IPS-18a (cell line): ENCODE measurements around the gene TUBGCP6.

ENCODE experiments used
- H3K27ac ChIP-seq: one replicate; pipeline ENCODE4 v1.5.1; 2013; ENCODE audit warnings: low read length
- H3K27me3 ChIP-seq: one replicate; pipeline ENCODE4 v1.6.1; 2013; ENCODE audit warnings: mild to moderate bottlenecking, low read length; ENCODE audit not compliant: control insufficient read depth, insufficient read depth
- H3K36me3 ChIP-seq: one replicate; pipeline ENCODE4 v1.6.1; 2013; ENCODE audit warnings: low read depth, low read length; ENCODE audit not compliant: control insufficient read depth
- H3K4me1 ChIP-seq: one replicate; pipeline ENCODE4 v1.6.1; 2013; ENCODE audit warnings: low read depth, low read length; ENCODE audit not compliant: control insufficient read depth
- H3K4me3 ChIP-seq: one replicate; pipeline ENCODE4 v1.5.1; 2013; ENCODE audit warnings: low read length
- H3K9ac ChIP-seq: one replicate; pipeline ENCODE4 v1.6.1; 2013; ENCODE audit warnings: mild to moderate bottlenecking, low read length, moderate library complexity
- H3K9me3 ChIP-seq: one replicate; pipeline ENCODE4 v1.6.1; 2013; ENCODE audit warnings: low read depth, low read length; ENCODE audit not compliant: control insufficient read depth

TUBGCP6 gene

DNA sequence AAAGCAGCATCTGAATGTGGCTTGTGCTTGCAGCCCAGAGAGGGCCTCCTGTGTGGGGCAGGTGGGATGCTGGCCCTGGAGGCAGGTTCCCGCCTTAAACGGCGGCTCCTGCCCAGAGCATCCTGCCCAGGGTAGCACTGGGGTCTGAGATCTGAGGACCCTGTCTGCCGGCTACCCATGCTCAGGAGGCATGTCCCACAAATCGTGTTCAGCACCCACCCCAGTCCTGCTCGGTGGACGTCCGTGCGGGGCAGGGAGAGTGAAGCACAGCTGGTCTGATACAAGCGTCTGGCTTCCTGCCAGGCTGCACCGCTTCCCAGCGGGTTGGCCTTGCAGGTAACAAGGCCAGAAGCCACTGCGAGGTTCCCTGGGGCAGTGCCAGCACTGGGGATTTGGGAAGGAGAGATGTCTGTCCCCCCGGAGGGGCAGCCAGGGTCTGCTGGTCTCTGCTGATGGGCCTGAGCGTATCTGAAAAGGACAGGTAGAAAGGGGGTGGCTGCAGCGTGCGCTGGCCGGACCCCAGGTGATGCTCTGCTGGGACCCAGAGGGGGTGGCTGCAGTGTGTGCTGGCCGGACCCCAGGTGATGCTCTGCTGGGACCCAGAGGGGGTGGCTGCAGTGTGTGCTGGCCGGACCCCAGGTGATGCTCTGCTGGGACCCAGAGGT, 55.5 kb downstream of the TUBGCP6 start:
- H3K9me3 ChIP-seq, result no peaks in the 10 kb centered on the region
- H3K9ac ChIP-seq, result no peak overlapping the region
- H3K36me3 ChIP-seq, result peaks cover 3% of the 10 kb centered on the region
- H3K27me3 ChIP-seq, result no peaks in the 10 kb centered on the region
- no peak overlapping the region for H3K27ac ChIP-seq
- no peaks in the 10 kb centered on the region for H3K4me1 ChIP-seq
- H3K4me3 ChIP-seq, result no peak overlapping the region

GRCh38 chr22:50188356-50188755, 56.5 kb downstream of the TUBGCP6 start:
- Histone ChIP-seq H3K9me3 (no peaks in the 10 kb centered on the region), H3K9ac (no peak overlapping the region), H3K4me3 (no peak overlapping the region), H3K4me1 (no peaks in the 10 kb centered on the region), H3K27ac (no peak overlapping the region), H3K27me3 (no peaks in the 10 kb centered on the region), H3K36me3 (no peaks in the 10 kb centered on the region)

DNA sequence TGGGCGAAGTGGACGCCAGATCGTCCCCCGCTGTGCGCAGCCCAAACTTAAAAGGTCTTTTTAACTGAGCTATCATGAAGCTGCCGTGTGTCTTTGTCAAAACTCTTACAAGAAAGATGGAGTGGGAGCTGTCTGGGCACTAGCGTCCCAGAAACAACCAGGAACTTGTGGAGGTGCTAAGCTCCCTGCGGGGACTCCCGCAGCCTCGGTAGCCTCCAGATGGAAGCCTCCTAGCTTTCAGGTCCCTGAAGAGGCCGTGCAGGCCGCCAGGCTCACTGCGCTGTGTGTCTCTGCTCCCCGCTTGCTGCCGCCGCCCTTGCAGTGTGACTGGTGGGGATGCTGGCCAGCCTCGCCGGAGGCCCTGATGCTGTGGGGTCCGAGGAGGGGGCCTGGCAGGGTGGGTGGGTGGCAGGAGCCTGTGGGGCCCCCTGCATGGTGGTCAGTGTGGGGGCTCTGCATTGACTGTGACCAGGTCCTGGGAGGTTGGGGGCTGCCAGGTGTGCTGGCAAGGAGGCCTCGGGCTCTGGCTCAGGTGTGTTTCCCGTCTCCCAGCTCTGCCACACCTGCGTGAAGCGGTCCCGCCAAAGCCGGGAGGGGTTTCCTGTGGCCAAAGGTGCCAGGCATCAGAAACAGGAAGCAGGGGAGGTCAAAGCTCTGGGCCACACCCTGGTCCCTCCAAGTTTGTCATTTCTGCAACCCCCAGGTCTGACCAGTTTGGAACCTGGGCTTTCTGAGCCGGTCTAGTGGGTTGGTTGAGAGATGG, 57.9 kb downstream of the TUBGCP6 start:
- H3K4me1 ChIP-seq, result no peaks in the 10 kb centered on the region
- no peaks in the 10 kb centered on the region for H3K36me3 ChIP-seq
- peak overlapping the region; percentile 52 for H3K9ac ChIP-seq
- H3K27me3 ChIP-seq, result no peaks in the 10 kb centered on the region
- H3K4me3 ChIP-seq, result peak overlapping the region; percentile 66
- H3K9me3 ChIP-seq, result no peaks in the 10 kb centered on the region
- no peak overlapping the region for H3K27ac ChIP-seq

- peak overlapping the region; percentile 52 for H3K9ac ChIP-seq
- H3K27ac ChIP-seq, result no peak overlapping the region
- peak overlapping the region; percentile 66 for H3K4me3 ChIP-seq
- no peaks in the 10 kb centered on the region for H3K4me1 ChIP-seq
- no peaks in the 10 kb centered on the region for H3K27me3 ChIP-seq
- H3K9me3 ChIP-seq, result no peaks in the 10 kb centered on the region
- no peaks in the 10 kb centered on the region for H3K36me3 ChIP-seq
These were observed 58.6 kb downstream of the TUBGCP6 start for GRCh38 chr22:50186181-50186714.

DNA sequence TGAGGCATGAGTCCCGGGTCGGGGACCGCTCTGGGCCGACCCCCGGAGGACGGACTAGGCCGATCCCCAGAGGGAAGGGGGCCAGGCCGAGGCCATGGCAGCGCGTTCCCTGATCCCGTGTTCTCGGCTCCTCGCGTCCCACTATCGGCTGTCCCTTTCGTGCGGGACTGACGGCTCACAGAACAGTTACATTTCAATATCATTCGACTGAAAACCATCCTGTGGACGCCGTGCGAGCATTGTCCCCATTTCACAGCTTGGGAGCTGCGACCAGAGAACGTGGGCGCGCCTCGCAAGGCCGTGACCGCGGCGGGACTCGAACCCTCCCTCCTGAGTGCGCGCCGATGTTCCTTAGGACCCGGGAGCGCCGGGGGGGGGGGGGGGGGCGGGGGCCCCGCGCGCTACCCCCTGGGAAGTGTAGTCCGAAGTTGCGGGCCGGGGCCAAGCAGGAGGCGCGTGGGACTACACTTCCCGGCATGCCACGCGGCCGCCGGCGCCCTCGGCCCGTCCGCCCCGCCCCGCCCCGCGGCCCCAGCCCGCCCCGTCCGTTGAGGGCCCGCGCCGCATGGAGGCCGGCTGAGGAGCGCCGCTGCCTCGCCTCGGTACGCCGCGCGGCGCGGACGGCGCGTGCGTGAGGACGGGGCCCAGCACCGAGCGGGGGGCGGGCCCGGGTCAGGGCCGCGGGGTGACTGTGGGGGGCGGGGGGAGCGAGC, 59.3 kb downstream of the TUBGCP6 start, which contains the start of gene TRABD:
Gene TRABD (plus strand): TSS at position 539 of the 713 bp plus-strand sequence. CDS start 7,148 bp downstream, outside the sequence.
- peak within 1 kb of the TSS; percentile 52 for H3K9ac ChIP-seq
- no peaks in the 10 kb centered on the region for H3K4me1 ChIP-seq
- no peaks in the 10 kb centered on the region for H3K27me3 ChIP-seq
- no peaks in the 10 kb centered on the region for H3K9me3 ChIP-seq
- peak within 1 kb of the TSS; percentile 66 for H3K4me3 ChIP-seq
- no peaks in the 10 kb centered on the region for H3K36me3 ChIP-seq
- H3K27ac ChIP-seq, result no peak within 1 kb of the TSS

GRCh38 chr22:50184902-50185374, 59.9 kb downstream of the TUBGCP6 start:
- H3K4me3 ChIP-seq, result no peak overlapping the region
- H3K27ac ChIP-seq, result no peak overlapping the region
- no peaks in the 10 kb centered on the region for H3K27me3 ChIP-seq
- no peak overlapping the region for H3K9ac ChIP-seq
- no peaks in the 10 kb centered on the region for H3K9me3 ChIP-seq
- H3K4me1 ChIP-seq, result no peaks in the 10 kb centered on the region
- H3K36me3 ChIP-seq, result no peaks in the 10 kb centered on the region

GRCh38 chr22:50184004-50184901, 60.6 kb downstream of the TUBGCP6 start:
- Histone ChIP-seq H3K36me3 (no peaks in the 10 kb centered on the region), H3K27ac (no peak overlapping the region), H3K4me3 (no peak overlapping the region), H3K9me3 (no peaks in the 10 kb centered on the region), H3K4me1 (no peaks in the 10 kb centered on the region), H3K9ac (no peak overlapping the region), H3K27me3 (no peaks in the 10 kb centered on the region)

DNA sequence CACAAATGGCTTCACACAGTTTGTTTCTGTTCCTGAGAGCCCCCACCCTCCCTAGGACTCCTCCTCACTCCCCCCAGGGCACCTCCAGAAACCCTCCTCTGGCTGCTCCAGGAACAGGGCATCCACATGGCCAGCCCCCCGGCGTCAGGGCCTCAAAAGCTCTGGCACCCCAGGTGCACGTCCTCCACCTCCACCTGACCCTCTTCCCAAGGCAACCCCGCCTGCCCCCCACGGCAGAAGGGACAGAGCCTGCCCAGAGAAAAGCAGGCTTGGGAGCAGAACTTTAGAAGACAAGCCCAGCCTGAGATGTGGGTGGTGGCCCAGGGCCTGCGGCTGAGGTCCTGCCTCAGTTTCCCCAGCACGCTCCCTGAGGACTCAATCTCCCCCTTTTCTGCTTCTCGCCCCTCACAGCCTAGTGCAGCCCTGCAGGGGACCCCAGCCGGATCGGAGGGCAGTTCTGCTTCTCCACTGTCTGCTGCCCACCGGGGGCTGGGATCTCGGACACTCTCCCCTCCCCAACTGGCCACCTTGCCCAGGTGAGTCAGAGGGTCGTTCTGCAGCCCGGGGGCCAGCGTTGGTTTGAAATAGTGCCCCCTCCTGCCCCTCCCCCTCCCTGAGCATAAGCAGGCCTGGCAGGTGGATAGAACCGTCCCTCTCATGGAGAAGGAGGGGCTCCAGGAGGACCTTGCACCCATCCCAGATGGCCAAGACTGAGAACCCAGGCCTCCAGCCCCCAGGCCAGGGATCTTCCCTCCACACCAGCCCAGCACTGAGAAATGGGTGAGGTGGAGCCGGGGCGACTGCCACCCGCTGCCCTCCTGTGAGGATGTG, 61.5 kb downstream of the TUBGCP6 start:
- H3K27me3 ChIP-seq, result no peaks in the 10 kb centered on the region
- H3K9me3 ChIP-seq, result no peaks in the 10 kb centered on the region
- H3K9ac ChIP-seq, result no peak overlapping the region
- H3K4me3 ChIP-seq, result no peak overlapping the region
- H3K27ac ChIP-seq, result no peak overlapping the region
- no peaks in the 10 kb centered on the region for H3K4me1 ChIP-seq
- no peaks in the 10 kb centered on the region for H3K36me3 ChIP-seq

DNA sequence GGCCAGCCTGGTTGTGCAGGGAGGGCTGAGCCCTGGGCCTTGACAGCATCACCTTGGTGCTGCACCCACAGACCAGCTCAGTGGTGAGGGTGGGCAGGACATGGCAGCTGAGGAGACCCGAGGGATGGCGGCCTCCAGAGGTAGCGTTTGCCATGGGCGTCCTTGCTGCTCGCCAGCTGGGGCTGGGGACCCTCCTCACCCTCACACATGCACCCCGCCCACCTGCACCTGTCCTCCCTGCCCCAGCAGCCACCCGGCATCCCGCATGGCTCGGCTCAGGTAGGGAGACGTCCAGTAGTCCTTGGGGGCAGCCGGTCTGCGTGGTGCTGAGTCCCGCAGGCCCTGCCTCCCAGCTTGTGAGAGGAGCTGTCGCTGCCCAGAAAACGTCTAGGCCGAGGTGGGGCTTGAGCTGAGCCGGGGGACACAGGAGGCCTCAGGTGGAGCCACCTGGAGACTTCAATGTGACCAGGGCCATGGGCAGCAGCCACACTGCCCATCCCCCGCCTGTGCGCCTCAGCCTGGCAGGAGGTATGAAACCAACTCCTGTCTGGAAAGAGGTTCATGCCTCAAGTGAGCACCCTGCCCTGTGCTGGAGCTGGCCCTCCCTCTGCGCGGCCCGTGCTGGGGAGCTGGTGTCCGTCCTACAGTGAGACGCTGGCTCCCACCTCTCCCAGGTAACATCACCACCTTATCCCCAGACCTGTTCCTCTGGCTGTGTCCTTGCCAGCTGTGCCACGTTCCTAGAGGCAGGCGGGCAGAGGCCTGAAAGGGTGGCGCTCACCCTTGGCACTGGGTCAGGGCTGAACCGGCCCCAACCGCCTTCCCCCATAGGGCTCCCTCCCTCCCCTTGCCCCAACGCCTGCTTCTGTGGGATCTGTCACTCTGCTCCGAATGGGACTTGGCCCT, 62.4 kb downstream of the TUBGCP6 start:
- no peaks in the 10 kb centered on the region for H3K4me1 ChIP-seq

More for the DNA sequence above, 62.4 kb downstream of the TUBGCP6 start:
- Histone ChIP-seq H3K36me3 (no peaks in the 10 kb centered on the region), H3K9ac (no peak overlapping the region), H3K4me3 (no peak overlapping the region), H3K9me3 (no peaks in the 10 kb centered on the region), H3K27ac (no peak overlapping the region), H3K27me3 (no peaks in the 10 kb centered on the region)
